ENCODE measurements around the gene PI4KA. TPM values are rescaled to one million over a fixed set of nuclear protein-coding genes. Genes with fewer than 3 reads are reported as not detected.
"Not testable (repeated sequence)": the region's sequence is repeated elsewhere in the genome, so short reads cannot be mapped to it uniquely, and the experiment has no call there.

The PI4KA gene
- total RNA-seq, 1 donor from 2014 or later: 24.4 TPM

DNA sequence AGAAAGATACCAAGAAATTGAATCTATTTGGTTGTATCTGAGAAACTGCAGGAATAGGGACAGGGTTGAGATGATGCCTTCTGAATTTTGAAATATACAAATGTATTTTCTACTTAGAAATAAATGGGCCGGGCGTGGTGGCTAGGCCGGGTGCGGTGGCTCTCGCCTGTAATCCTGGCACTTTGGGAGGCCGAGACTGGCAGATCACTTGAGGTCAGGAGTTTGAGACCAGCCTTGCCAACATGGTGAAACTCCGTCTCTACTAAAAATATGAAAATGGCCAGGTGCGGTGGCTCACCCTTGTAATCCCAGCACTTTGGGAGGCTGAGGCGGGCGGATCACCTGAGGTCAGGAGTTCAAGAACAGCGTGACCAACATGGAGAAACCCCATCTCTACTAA, 172.8 kb downstream of the PI4KA start:
- H4K20me1 ChIP-seq (ENCODE audit: low read depth); H3K27me3 ChIP-seq; H3K4me2 ChIP-seq; H3K9me3 Mint-ChIP-seq; DNase-seq (ENCODE audit: low spot score); H3K9ac ChIP-seq; H3F3A ChIP-seq (ENCODE audit: low read depth); H3K4me3 ChIP-seq; H3K36me3 Mint-ChIP-seq; H3K4me3 Mint-ChIP-seq; H3K4me1 ChIP-seq; H2AFZ ChIP-seq (replicated peaks); H3K27me3 Mint-ChIP-seq (ENCODE audit: insufficient read depth, low read depth); H3K27ac ChIP-seq; H3K4me1 Mint-ChIP-seq; H3K27ac Mint-ChIP-seq; H3K36me3 ChIP-seq; H3K79me2 ChIP-seq (ENCODE audit: low read depth); H3K9me3 ChIP-seq (ENCODE audit: low read depth): not testable (repeated sequence)

GRCh38 chr22:20678792-20679435, 179.7 kb downstream of the PI4KA start:
- H3K27ac ChIP-seq; H3K9ac ChIP-seq; H3K9me3 Mint-ChIP-seq; H4K20me1 ChIP-seq (ENCODE audit: low read depth); H3K4me1 Mint-ChIP-seq; H3K27ac Mint-ChIP-seq; H3K79me2 ChIP-seq (ENCODE audit: low read depth); H3K4me3 ChIP-seq; H3K36me3 ChIP-seq; H3K4me2 ChIP-seq; H3K36me3 Mint-ChIP-seq; H3K4me1 ChIP-seq; H2AFZ ChIP-seq (replicated peaks); H3F3A ChIP-seq (ENCODE audit: low read depth); H3K27me3 Mint-ChIP-seq (ENCODE audit: insufficient read depth, low read depth); DNase-seq (ENCODE audit: low spot score); H3K27me3 ChIP-seq; H3K9me3 ChIP-seq (ENCODE audit: low read depth); H3K4me3 Mint-ChIP-seq: not testable (repeated sequence)

DNA sequence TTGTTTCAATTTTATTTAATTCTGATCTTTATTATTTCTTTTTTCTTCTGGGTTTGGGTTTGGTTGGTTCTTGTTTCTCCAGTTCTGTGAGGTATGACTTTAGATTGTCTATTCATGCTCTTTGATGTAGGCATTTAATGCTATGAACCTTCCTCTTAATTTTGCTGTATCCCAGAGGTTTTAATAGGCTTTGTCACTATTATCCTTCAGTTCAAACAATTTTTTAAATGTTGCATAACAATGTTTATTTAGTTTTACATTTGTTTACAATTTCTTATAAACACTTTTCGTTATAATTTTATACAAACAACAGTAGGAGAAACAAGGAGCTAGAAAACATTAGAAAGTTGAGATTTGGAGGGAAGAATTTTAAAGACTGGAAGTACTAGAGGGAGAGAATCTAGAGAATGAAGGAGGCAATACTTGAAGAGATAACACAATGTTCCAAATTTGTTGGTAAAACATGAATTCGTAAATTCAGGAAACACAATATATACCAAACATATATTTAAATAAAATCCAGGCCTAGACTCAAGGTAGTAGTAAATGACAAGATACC, 180.8 kb downstream of the PI4KA start:
- H3K4me2 ChIP-seq: no peak overlapping the region
- H3K27me3 Mint-ChIP-seq (ENCODE audit: insufficient read depth, low read depth): peaks cover 3% of the 10 kb centered on the region

DNA sequence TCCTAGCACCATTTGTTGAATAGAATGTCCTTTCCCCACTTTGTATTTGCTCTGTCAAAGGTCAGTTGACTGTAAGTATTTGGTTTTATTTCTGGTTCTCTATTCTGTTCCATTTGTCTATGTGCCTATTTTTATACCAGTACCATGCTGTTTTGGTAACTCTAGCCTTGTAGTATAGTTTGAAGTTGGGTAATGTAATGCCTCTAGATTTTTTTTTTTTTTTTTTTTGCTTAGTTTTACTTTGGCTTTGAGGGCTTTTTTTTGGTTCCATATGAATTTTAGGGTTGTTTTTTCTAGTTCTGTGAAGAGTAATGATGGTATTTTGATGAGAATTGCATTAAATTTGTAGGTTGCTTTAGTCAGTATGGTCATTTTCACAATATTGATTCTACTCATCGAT, 183.0 kb downstream of the PI4KA start:
- not testable (repeated sequence) for H2AFZ ChIP-seq (replicated peaks); H3K4me1 ChIP-seq; H3K27ac ChIP-seq; H3K9ac ChIP-seq; H3K79me2 ChIP-seq (ENCODE audit: low read depth); H3K9me3 Mint-ChIP-seq; H3K4me3 ChIP-seq; H3K27ac Mint-ChIP-seq; H3F3A ChIP-seq (ENCODE audit: low read depth); H3K9me3 ChIP-seq (ENCODE audit: low read depth); H4K20me1 ChIP-seq (ENCODE audit: low read depth); H3K36me3 ChIP-seq; H3K36me3 Mint-ChIP-seq; H3K4me1 Mint-ChIP-seq; H3K4me3 Mint-ChIP-seq; H3K27me3 Mint-ChIP-seq (ENCODE audit: insufficient read depth, low read depth); H3K4me2 ChIP-seq; DNase-seq (ENCODE audit: low spot score); H3K27me3 ChIP-seq

More for the DNA sequence above, 180.8 kb downstream of the PI4KA start:
- no peaks in the 10 kb centered on the region for H3K79me2 ChIP-seq (ENCODE audit: low read depth)
- H2AFZ ChIP-seq (replicated peaks): no peak overlapping the region
- H3K4me3 Mint-ChIP-seq: no peak overlapping the region
- H3F3A ChIP-seq (ENCODE audit: low read depth): no peaks in the 10 kb centered on the region
- no peak overlapping the region for H3K9ac ChIP-seq
- no peak overlapping the region for H3K27ac Mint-ChIP-seq
- no peak for TF ChIP-seq CTCF (IDR thresholded peaks at IDR 0.05)
- no peak for TF ChIP-seq EZH2phosphoT487 (IDR thresholded peaks at IDR 0.05)
- TF ChIP-seq EZH2 (IDR thresholded peaks at IDR 0.05): no peak
- peaks cover 7% of the 10 kb centered on the region for H3K9me3 Mint-ChIP-seq
- no peaks in the 10 kb centered on the region for H3K9me3 ChIP-seq (ENCODE audit: low read depth)
- no peak overlapping the region for H3K27ac ChIP-seq
- no peak overlapping the region for H3K4me3 ChIP-seq
- no peaks in the 10 kb centered on the region for H3K4me1 Mint-ChIP-seq
- no peaks in the 10 kb centered on the region for H3K27me3 ChIP-seq
- no peaks in the 10 kb centered on the region for H3K4me1 ChIP-seq
- H3K36me3 ChIP-seq: no peaks in the 10 kb centered on the region
- H4K20me1 ChIP-seq (ENCODE audit: low read depth): no peaks in the 10 kb centered on the region
- H3K36me3 Mint-ChIP-seq: no peaks in the 10 kb centered on the region
- no peak for DNase-seq (ENCODE audit: low spot score)

DNA sequence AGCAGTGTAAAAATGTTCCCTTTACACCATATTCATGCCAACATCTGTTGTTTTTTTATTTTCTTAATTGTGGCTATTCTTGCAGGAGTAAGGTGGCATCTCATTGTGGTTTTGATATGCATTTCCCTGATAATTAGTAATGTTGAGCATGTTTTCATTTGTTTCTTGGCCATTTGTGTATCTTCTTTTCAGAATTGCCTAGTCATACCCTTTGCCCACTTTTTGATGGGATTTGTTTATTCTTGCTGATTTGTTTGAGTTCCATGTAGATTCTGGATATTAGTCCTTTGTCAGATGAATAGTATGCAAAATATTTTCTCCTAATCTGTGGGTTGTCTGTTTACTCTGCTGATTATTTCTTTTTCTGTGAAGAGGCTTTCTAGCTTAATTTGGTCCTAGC, 183.6 kb downstream of the PI4KA start:
- H3K27ac ChIP-seq: no peak overlapping the region
- H3K4me2 ChIP-seq: no peak overlapping the region
- H3K4me3 ChIP-seq: no peak overlapping the region
- Mint-ChIP-seq H3K36me3 (no peaks in the 10 kb centered on the region), H3K9me3 (peaks cover 7% of the 10 kb centered on the region), H3K27ac (no peak overlapping the region), H3K4me1 (no peaks in the 10 kb centered on the region), H3K4me3 (no peak overlapping the region), H3K27me3 (ENCODE audit: insufficient read depth, low read depth) (peaks cover 2% of the 10 kb centered on the region)
- no peak overlapping the region for H2AFZ ChIP-seq (replicated peaks)
- H3K36me3 ChIP-seq: no peaks in the 10 kb centered on the region
- no peaks in the 10 kb centered on the region for H3K4me1 ChIP-seq
- TF ChIP-seq EZH2 (IDR thresholded peaks at IDR 0.05): no peak
- TF ChIP-seq EZH2phosphoT487 (IDR thresholded peaks at IDR 0.05): no peak
- no peak for TF ChIP-seq CTCF (IDR thresholded peaks at IDR 0.05)
- DNase-seq (ENCODE audit: low spot score): no peak
- H4K20me1 ChIP-seq (ENCODE audit: low read depth): no peaks in the 10 kb centered on the region
- no peaks in the 10 kb centered on the region for H3K9me3 ChIP-seq (ENCODE audit: low read depth)
- H3K79me2 ChIP-seq (ENCODE audit: low read depth): no peaks in the 10 kb centered on the region
- H3K9ac ChIP-seq: no peak overlapping the region
- no peaks in the 10 kb centered on the region for H3F3A ChIP-seq (ENCODE audit: low read depth)
- no peaks in the 10 kb centered on the region for H3K27me3 ChIP-seq

All from neural progenitor cell (in vitro differentiated cells).